ENCODE data around the gene IMMP2L.
A peak's percentile ranks its signal among the peaks of the same experiment; 100 is the strongest.

Gene IMMP2L

DNA sequence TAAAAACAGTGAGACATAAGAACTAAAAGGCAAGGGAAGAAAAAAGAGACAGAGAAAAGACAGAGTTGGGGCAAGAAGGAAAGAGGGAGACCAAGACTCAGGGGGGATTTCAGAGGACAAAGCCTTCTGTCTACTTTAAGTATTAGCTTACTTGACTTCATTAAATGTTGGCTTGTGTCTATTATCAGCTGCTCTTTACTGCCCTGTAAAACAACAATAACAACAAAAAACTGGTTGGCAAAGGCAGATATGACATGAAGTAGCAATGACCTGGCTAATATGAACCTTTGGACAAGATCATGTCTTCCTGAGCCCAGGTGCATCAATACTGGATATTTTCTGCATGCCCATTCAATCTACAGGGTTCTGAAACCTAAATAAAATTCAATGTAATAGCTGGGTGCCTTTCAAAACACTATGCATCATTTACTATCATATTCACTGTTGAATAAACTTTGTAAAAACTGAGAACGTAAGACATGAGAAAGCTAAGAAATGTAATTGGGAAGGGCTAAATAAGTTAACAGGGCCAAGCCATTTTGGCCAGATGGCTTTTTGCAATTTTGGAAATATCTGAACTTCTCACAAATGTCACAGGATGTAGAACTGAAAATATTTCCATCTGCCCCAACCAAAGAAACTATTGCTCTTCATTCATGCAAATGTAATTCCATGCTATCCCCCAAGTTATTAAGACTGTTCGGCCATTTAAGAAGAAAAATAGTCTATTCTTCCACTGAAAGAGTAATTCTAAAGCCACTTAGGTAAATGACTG, 422.0 kb downstream of the IMMP2L start:
- H3K4me1 ChIP-seq (ENCODE audit: insufficient read depth, low read length), result peaks cover 28% of the 10 kb centered on the region
- H3K4me2 ChIP-seq (ENCODE audit: insufficient read depth, low read length), result no peak overlapping the region
- no peaks in the 10 kb centered on the region for H3K79me2 ChIP-seq (ENCODE audit: insufficient read depth, low read length)
- no peak overlapping the region for H3K9ac ChIP-seq (ENCODE audit: low read depth, low read length)
- no peaks in the 10 kb centered on the region for H3K27me3 ChIP-seq (ENCODE audit: insufficient read depth, low read length, poor library complexity)
- no peaks in the 10 kb centered on the region for H3K36me3 ChIP-seq (ENCODE audit: insufficient read depth, low read length)
- no peak overlapping the region for H2AFZ ChIP-seq (ENCODE audit: low read depth, low read length)
- H3K9me3 ChIP-seq (ENCODE audit: insufficient read depth, low read length, severe bottlenecking), result no peaks in the 10 kb centered on the region
- H3K4me3 ChIP-seq (ENCODE audit: low read depth in 1 of 2, low read length in 2 of 2), result no peak overlapping the region
- no peak for ATAC-seq (ENCODE audit: insufficient read depth, low read depth)
- no peak for DNase-seq
- TF ChIP-seq, protein P1, sequence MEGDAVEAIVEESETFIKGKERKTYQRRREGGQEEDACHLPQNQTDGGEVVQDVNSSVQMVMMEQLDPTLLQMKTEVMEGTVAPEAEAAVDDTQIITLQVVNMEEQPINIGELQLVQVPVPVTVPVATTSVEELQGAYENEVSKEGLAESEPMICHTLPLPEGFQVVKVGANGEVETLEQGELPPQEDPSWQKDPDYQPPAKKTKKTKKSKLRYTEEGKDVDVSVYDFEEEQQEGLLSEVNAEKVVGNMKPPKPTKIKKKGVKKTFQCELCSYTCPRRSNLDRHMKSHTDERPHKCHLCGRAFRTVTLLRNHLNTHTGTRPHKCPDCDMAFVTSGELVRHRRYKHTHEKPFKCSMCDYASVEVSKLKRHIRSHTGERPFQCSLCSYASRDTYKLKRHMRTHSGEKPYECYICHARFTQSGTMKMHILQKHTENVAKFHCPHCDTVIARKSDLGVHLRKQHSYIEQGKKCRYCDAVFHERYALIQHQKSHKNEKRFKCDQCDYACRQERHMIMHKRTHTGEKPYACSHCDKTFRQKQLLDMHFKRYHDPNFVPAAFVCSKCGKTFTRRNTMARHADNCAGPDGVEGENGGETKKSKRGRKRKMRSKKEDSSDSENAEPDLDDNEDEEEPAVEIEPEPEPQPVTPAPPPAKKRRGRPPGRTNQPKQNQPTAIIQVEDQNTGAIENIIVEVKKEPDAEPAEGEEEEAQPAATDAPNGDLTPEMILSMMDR (IDR thresholded peaks at IDR 0.05; ENCODE audit: borderline replicate concordance, extremely low read depth, low read length, poor library complexity, severe bottlenecking), result no peak
- no peaks in the 10 kb centered on the region for H4K20me1 ChIP-seq (ENCODE audit: insufficient read depth, low read length)
- H3K27ac ChIP-seq (ENCODE audit: low read length), result no peak overlapping the region

DNA sequence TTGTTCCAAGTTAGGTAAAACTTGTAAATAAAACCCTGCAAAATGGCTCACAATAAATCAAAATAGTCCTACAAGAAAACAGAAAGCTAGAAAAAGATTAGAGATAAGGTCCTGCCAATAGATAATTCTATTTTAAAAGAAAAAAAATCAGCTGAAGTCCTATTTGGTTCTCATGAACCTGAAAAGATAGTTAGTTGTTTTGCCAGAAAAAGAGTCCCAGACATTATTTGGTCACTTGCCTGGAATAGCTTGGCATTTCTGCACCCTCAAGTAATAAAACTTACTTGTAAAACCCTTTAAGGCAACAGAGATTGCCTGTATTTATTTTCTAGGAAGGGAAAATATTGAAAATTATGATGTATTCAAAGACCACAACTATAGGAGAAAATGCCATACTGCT, 423.7 kb downstream of the IMMP2L start:
- peak overlapping the region; percentile 63 for H3K27ac ChIP-seq (ENCODE audit: low read length)

DNA sequence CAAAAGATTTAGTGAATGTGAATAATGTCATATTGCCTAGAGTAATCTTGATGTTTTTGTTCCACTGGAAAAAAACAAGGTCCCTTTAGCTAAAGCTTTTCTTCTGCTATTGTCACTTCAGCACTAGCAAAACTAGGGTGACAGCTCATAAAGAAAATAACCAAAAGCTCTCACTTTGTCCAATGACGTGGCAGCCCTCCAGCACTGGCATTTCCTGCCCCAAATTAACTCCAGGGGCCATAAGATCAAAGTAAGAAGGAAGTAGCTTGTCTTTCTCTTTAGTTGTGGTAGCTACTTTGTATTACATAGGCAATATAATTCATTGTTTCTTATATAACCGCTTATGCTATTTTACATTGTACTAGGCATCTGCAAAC, 424.1 kb downstream of the IMMP2L start:
- Histone ChIP-seq H3K4me3 (ENCODE audit: low read depth in 1 of 2, low read length in 2 of 2) (peak overlapping the region in 1 of 2 experiments; percentile 23; a peak in 1 of 4 replicates), H3K4me2 (ENCODE audit: insufficient read depth, low read length) (peak overlapping the region; percentile 57), H3K27me3 (ENCODE audit: insufficient read depth, low read length, poor library complexity) (no peaks in the 10 kb centered on the region), H3K36me3 (ENCODE audit: insufficient read depth, low read length) (no peaks in the 10 kb centered on the region), H3K9ac (ENCODE audit: low read depth, low read length) (peak overlapping the region; percentile 29), H3K27ac (ENCODE audit: low read length) (peak overlapping the region; percentile 63), H3K9me3 (ENCODE audit: insufficient read depth, low read length, severe bottlenecking) (no peaks in the 10 kb centered on the region), H3K4me1 (ENCODE audit: insufficient read depth, low read length) (peaks cover 28% of the 10 kb centered on the region), H2AFZ (ENCODE audit: low read depth, low read length) (peak overlapping the region; percentile 54; the same call in 1 of the 2 replicates), H3K79me2 (ENCODE audit: insufficient read depth, low read length) (no peaks in the 10 kb centered on the region), H4K20me1 (ENCODE audit: insufficient read depth, low read length) (no peaks in the 10 kb centered on the region)
- TF ChIP-seq EZH2 (IDR thresholded peaks at IDR 0.05; ENCODE audit: borderline replicate concordance, low read depth, low read length, severe bottlenecking), result no peak
- ATAC-seq (ENCODE audit: insufficient read depth, low read depth), result peak; percentile 97
- peak; percentile 78 for DNase-seq

More for the DNA sequence above, 423.7 kb downstream of the IMMP2L start:
- Histone ChIP-seq H3K4me3 (ENCODE audit: low read depth in 1 of 2, low read length in 2 of 2) (peak overlapping the region in 1 of 2 experiments; percentile 23; a peak in 1 of 4 replicates), H4K20me1 (ENCODE audit: insufficient read depth, low read length) (no peaks in the 10 kb centered on the region), H2AFZ (ENCODE audit: low read depth, low read length) (peak overlapping the region; percentile 54; the same call in 1 of the 2 replicates), H3K9me3 (ENCODE audit: insufficient read depth, low read length, severe bottlenecking) (no peaks in the 10 kb centered on the region), H3K4me2 (ENCODE audit: insufficient read depth, low read length) (peak overlapping the region; percentile 57), H3K4me1 (ENCODE audit: insufficient read depth, low read length) (peaks cover 28% of the 10 kb centered on the region), H3K36me3 (ENCODE audit: insufficient read depth, low read length) (no peaks in the 10 kb centered on the region), H3K9ac (ENCODE audit: low read depth, low read length) (peak overlapping the region; percentile 17; the same call in 1 of the 2 replicates), H3K27me3 (ENCODE audit: insufficient read depth, low read length, poor library complexity) (no peaks in the 10 kb centered on the region), H3K79me2 (ENCODE audit: insufficient read depth, low read length) (no peaks in the 10 kb centered on the region)
- TF ChIP-seq EZH2 (IDR thresholded peaks at IDR 0.05; ENCODE audit: borderline replicate concordance, low read depth, low read length, severe bottlenecking), result no peak
- TF ChIP-seq, protein P1 (IDR thresholded peaks at IDR 0.05; ENCODE audit: borderline replicate concordance, extremely low read depth, low read length, poor library complexity, severe bottlenecking), result no peak
- ATAC-seq (ENCODE audit: insufficient read depth, low read depth) (no peak), DNase-seq (no peak)
